NCI-H2227 (cell line): ENCODE measurements around the gene MAPKBP1.

ENCODE experiments used
- DNase-seq: peaks from one replicate; lab custom pipeline; 2025; ENCODE audit not compliant: unreplicated experiment; lab: John Stamatoyannopoulos, UW

The MAPKBP1 gene

GRCh38 chr15:41804916-41805666, 30.8 kb downstream of the MAPKBP1 start:
- no peak for DNase-seq

DNA sequence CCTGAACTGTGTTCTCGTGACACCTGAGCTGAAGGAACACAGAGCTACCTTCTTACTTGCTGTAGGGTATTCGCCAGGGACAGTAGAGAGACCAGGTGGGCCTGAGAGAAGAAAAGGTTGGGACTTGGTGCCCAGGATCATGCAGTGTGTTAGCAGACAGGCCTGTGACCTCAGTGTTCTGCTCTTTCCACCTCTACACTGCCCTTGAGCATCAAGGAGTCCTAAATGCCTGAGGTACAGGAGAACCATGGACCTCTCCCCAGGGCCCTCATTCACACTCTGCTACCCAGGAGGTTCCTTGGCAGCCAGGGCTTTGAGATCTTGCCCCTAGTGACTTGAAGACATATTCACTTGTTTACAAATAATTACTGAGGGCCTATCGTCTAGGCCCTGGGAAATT, 31.4 kb downstream of the MAPKBP1 start:
- no peak for DNase-seq

DNA sequence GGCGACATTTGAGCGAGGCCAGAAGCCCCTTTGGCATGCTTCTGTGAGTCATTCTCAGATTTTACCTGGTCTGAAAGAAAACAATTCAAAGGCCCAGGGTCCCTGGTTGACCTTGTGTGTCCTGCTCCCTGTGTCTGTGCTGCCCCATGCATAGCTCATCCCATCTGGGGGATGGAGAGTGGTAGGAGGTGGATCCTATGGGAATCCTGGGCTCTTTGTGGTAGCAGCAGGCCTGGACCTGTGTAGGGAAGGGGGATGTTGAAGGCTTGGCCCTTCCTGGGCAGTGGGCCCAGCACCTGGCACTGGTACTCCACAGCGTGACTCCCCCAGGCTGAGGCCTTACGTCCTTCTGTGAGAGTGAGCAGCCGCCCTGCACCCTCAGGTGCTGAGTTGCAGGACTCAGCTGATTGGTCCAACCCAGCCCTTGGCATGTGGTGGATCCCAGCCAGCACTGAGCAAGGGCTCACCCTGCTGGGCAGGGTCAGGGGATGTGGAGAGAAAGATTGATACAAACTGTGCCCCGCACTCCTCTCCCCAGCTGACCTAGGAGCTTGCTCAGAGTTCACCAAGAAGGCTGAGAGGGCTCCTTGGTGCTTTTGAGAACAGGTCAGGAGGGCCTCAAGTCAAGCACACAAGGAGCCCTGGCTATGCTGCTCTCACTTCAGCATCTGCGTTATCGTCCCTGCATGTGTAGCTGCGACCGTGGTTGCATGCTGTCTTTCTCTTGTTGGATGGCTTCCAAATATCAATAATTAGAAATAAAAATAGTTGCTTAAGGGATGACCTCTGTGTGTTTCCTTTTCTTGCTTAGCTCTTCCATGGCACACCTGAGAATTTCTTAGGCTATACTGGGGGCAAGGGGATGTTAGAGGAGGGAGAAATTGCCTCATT, 32.3 kb downstream of the MAPKBP1 start:
- DNase-seq = no peak

DNA sequence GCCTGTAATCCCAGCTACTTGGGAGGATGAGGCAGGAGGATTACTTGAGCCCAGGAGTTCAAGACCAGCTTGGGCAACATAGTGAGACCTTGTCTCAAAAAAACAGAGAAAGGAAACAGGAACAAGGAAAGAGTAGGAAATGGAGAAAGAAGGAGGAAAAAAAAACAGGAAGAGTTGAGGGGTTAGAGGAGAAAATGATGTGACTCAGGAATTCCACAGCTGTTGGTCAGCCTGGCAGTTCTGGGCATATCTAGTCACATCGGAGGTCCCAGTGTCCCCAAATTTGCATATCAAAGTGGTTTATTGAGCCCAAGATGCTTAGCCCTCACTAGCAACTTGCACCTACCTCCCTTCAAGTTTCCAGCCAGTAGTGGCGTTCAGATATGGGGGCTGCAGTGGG, 34.8 kb downstream of the MAPKBP1 start:
- DNase-seq = no peak

- no peak for DNase-seq
Observed at GRCh38 chr15:41809526-41810220, 35.4 kb downstream of the MAPKBP1 start.

GRCh38 chr15:41810651-41811431, 36.6 kb downstream of the MAPKBP1 start:
- no peak for DNase-seq

DNA sequence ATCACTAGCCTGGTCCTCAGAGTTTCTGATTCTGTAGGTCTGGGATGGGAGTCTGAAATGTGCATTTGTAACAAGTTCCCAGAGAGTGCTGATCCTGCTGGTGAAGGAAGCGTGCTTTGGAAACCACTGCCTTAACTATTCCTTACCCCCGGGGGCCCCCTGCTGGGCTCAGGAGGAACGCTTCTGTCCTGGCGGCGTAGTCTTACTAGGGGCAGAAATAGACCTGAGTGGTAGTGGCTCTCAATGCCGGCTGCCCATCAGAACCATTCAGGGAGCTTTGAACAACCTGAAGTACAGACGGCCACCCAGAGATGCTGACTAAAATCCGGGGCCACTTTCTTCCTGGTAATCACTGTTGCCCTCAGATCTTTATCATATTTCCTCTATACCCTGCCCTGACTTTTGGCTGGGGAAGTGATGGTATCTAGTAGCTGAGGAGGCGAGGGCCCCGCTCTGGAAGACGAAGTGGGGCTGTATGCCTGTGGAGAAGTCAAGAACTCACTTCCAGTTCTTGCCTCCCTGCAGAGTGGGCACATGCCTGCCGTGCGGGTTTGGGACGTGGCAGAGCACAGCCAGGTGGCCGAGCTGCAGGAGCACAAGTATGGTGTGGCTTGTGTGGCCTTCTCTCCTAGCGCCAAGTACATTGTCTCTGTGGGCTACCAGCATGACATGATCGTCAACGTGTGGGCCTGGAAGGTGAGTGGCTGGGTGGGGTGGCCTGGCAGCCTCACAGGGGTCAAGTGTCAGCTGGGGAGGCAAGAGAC, 37.3 kb downstream of the MAPKBP1 start:
- peak; percentile 77 for DNase-seq

DNA sequence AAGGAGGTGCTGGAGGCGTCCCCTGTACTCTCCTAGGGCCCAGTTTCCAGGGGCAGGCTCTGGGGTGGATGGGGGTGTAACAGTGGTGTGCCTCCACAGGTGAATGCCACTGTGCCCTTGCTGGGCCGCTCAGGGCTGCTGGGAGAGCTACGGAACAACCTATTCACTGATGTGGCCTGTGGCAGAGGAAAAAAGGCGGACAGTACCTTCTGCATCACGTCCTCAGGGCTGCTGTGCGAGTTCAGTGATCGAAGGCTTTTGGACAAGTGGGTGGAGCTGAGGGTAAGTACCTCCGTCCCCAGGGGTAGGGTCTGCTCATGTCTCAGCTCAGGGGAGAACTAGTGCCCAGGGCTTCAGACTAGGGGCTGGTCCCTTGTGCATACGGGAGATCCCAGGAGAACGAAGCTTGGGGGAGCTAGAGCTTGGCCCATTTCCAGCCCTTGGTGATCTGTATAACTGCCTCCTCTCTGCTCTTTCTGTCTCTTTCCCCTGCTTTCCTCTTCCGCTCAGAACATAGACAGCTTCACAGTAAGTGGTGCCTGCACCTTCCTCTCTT, 38.6 kb downstream of the MAPKBP1 start:
- DNase-seq = no peak

DNA sequence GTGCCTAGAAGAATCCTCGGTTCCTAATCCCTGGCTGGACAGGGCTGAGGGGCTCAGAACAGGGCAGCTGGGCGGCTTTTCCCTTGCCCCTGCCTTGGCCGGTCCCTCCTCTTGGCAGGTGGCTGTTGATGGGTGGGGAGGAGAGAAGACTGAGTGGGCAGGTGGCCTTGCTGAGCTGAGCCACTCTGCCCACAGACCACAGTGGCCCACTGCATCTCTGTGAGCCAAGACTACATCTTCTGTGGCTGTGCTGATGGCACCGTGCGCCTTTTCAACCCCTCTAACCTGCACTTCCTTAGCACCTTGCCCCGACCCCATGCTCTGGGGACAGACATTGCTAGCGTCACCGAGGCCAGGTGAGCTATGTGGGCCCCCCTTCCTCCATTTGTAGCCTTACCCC, 39.1 kb downstream of the MAPKBP1 start:
- DNase-seq = no peak

- no peak for DNase-seq
Observed at GRCh38 chr15:41814534-41814933, 40.2 kb downstream of the MAPKBP1 start.

DNA sequence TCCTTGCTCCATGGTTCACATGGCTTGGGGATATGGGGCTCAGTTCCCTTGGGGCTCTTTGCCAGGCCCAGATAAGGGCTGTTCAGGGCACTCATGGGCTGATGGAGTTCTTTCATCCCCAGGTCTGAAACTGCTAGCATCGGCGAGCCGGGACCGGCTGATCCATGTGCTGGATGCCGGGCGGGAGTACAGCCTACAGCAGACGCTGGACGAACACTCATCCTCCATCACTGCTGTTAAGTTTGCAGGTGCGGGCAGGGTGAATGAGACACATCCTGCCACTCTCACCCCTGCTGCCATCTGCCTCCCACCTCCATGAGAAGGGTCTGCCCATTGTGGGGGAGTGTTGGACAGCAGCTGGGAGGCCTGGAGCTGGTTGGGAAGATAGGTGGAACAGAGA, 42.5 kb downstream of the MAPKBP1 start:
- DNase-seq = no peak

- DNase-seq = no peak
Observed at GRCh38 chr15:41817327-41817726, 43.0 kb downstream of the MAPKBP1 start.

DNA sequence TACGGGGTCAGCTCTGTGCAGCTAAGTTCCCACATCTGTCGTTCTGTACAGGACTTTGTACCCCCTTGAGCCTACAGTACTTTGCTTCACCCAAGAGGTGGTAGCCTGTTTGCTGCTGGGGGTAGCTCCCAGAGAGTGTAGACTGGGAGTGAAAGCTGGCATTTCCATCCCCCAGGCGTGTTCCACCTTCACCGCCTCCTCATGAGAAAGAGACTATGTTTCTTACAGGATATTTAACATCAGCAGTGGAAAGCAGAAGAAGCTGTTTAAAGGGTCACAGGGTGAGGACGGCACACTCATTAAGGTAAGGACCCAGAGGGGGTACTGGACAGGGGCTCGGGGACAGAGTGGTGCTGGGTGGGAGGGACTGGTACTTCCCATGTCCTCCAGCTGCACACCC, 43.5 kb downstream of the MAPKBP1 start:
- DNase-seq = no peak

GRCh38 chr15:41819455-41820050, 45.3 kb downstream of the MAPKBP1 start:
- DNase-seq = no peak

- no peak for DNase-seq
Observed at GRCh38 chr15:41820791-41821423, 46.6 kb downstream of the MAPKBP1 start.

- no peak for DNase-seq
Observed at GRCh38 chr15:41821831-41822230, 47.5 kb downstream of the MAPKBP1 start.

DNA sequence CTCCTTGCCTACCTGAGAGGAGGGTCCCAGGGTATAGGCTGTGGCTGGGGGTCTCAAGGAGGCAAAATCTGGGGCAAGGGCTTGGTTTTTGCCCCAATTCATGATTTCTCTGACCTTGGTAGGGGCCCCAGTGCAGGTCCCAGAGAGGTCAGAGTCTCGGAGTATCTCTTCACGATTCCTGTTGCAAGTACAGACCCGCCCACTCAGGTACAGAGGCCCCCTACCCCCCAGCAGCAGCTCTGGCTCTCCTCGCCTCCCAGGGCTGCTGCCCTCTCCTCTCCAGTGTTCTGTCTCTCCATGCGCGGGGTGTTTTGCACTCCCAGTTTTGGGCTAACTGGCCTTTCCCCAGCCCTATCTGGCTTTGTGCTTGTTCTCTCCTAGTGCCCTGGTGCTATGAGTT, 48.2 kb downstream of the MAPKBP1 start:
- DNase-seq = no peak

GRCh38 chr15:41822957-41823356, 48.7 kb downstream of the MAPKBP1 start:
- no peak for DNase-seq

GRCh38 chr15:41823502-41823901, 49.2 kb downstream of the MAPKBP1 start:
- DNase-seq = no peak
